Aorta (tissue), 5 donors: ENCODE measurements around the gene RABL3. TPM values are rescaled to one million over a fixed set of nuclear protein-coding genes. Genes with fewer than 3 reads are reported as not detected.
"Not testable (repeated sequence)": the region's sequence is repeated elsewhere in the genome, so short reads cannot be mapped to it uniquely, and the experiment has no call there.

Experiments
- ATAC-seq: fragments of 200-7000 bp; cut with Tn5 transposase; one replicate; pipeline ENCODE4 v1.9.1; 2022; ENCODE audit warnings: moderate library complexity; ENCODE audit not compliant: low FRiP score
- DNase-seq, 2 donors: peaks; one replicate each; pipeline ENCODE4 v3.0.0-alpha.2; 2020
- H3K27ac ChIP-seq, 2 donors: one replicate each; pipeline ENCODE4 v1.5.1; 2013; ENCODE audit warnings: low read length in 2 of 2, mild to moderate bottlenecking in 2 of 2, moderate library complexity in 2 of 2, control low read depth in 1 of 2, inconsistent platforms in 1 of 2, low read depth in 1 of 2
- H3K27me3 ChIP-seq, 2 donors: one replicate each; pipeline ENCODE4 v1.6.1; 2013; ENCODE audit warnings: control low read depth in 1 of 2, low read length in 1 of 2, mild to moderate bottlenecking in 1 of 2, moderate library complexity in 1 of 2; ENCODE audit not compliant: insufficient read depth in 2 of 2, control insufficient read depth in 1 of 2
- H3K36me3 ChIP-seq, 2 donors: one replicate each; pipeline ENCODE4 v1.6.1; 2013; ENCODE audit warnings: control low read depth in 1 of 2, low read length in 1 of 2, mild to moderate bottlenecking in 1 of 2; ENCODE audit not compliant: insufficient read depth in 2 of 2, control insufficient read depth in 1 of 2
- H3K4me1 ChIP-seq, 2 donors: one replicate each; pipeline ENCODE4 v1.6.1; 2013; ENCODE audit warnings: low read length in 2 of 2, control low read depth in 1 of 2, mild to moderate bottlenecking in 1 of 2, moderate library complexity in 1 of 2; ENCODE audit not compliant: insufficient read depth in 2 of 2, control insufficient read depth in 1 of 2
- H3K4me3 ChIP-seq, 2 donors: one replicate each; pipeline ENCODE4 v1.5.1; 2013; ENCODE audit warnings: low read length in 2 of 2, control low read depth in 1 of 2, mild to moderate bottlenecking in 1 of 2
- H3K9me3 ChIP-seq: one replicate; pipeline ENCODE4 v1.6.1; 2013; ENCODE audit warnings: mild to moderate bottlenecking, low read length; ENCODE audit not compliant: control insufficient read depth
- WGBS, 2 donors: extraction: QIAGEN DNeasy Blood & Tissue Kit; methylation state at CpG; one replicate each; pipeline ENCODE4 v1.1.7; 2013; 5-methylcytosine and 5-hydroxymethylcytosine counted together
- intact Hi-C, 2 donors: fragments of 100-400 bp; cut with DNase I; formaldehyde crosslinking; loops; one replicate each; pipeline versions ENCODE4 v1.14.2 to v1.15.0; 2022
- polyA plus RNA-seq, 2 donors: library from polyadenylated mRNA; stranded (reverse); fragments of 200-250 nt; gene quantifications; one replicate each; pipeline ENCODE4 v1.2.3, GENCODE V29; 2013
- total RNA-seq, 2 donors: library from RNA; stranded (reverse); fragmentation: NEBNext Ultra II Directional; extraction: Animal tissue kit (Norgen Biotek cat#: 25700); gene quantifications; one replicate each; pipeline ENCODE4 v1.2.1, GENCODE V29; 2021
- donor health status: healthy with polysubstance abuse.
- donor health status: Bipolar disorder and iron deficiency.
- donor health status: DM: no; HTN: no; CAD: no.
- donor health status: DM: no; HTN: no; CAD: no.
- donor health status: DM: yes; HTN: yes; CAD: no.

The RABL3 gene
- total and polyA plus RNA-seq, 4 donors, result 6.9 to 20.4 (median 12.7) TPM

DNA sequence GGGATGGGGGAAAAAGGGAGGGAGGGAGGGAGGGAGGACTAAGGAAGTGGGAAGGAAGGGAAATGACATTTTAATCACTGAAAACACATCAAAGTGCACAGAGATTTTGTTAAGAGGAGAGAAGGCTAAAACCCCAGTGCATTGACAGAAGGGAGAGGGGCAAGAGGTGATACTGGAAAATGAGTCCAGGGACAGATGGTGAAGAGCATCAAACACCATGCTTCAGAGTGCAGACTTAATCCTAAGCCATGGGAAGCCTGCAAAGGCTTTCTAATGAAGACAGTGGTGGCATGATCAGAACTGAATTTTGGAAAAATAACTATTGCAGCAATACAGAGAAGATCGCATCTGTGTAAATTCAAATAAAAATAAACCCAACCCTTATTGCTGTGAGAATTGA lies 102.1 kb downstream of the RABL3 start:
- no peaks in the 10 kb centered on the region for H3K36me3 ChIP-seq
- H3K4me3 ChIP-seq, result no peak overlapping the region
- intact Hi-C loops, result no loop called here
- H3K27me3 ChIP-seq, result no peaks in the 10 kb centered on the region
- ATAC-seq, result no peak
- 91 to 97% methylated on average over 1 of the region's 1 CpG for WGBS, 2 donors
- DNase-seq, result no peak
- H3K27ac ChIP-seq, result no peak overlapping the region
- H3K4me1 ChIP-seq, result no peaks in the 10 kb centered on the region
- H3K9me3 ChIP-seq, result no peaks in the 10 kb centered on the region

DNA sequence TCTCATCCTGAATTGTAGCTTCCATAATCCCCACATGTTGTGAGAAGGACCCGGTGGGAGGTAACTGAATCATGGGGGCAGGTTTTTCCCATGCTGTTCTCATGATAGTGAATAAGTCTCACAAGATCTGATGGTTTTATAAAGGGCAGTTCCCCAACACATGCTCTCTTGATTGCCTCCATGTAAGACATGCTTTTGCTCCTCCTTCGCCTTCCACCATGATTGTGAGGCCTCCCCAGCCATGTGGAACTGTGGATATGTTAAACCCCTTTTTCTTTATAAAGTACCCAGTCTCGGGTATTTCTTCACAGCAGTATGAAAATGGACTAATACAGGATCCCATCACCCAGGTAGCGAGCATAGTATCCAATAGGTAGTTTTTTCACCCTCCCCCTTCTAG lies 103.5 kb downstream of the RABL3 start:
- ATAC-seq, H3K4me1 ChIP-seq, H3K4me3 ChIP-seq, DNase-seq, H3K27me3 ChIP-seq, H3K27ac ChIP-seq, H3K36me3 ChIP-seq, H3K9me3 ChIP-seq, intact Hi-C loops: not testable (repeated sequence)
- WGBS, 2 donors, result 94 to 95% methylated on average over 4 of the region's 4 CpGs

DNA sequence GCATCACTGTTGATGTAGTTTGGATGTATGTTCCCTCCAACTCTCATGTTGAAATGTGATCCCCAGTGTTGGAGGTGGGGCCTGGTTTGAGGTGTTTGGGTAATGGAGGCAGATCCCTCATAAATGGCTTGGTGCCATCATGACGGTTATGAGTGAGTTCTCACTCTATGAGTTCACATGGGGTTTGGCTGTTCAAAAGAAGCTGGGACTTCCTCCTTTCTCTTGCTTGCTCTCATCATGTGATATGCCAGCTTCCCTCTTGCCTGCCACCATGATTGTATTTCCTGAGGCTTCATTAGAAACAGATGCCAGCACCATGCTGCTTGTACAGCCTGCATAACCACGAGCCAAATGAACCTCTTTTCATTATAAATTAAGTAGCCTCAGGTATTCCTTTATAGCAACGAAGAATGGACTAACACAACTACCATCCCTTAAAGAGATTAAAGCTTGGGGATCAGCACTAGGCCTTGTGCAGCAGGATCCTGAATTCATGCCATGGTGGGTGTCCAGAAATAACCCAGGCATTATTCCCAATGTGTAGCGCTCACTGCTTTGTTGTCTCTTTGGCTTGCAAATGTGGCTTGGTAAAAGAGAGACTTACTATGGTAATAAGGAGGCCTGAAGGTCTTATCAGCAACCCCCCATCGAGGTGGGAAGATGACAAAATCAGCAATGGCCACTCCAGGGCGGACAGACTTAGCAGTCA lies 104.3 kb downstream of the RABL3 start:
- Histone ChIP-seq H3K4me3 (no peak overlapping the region), H3K27me3 (no peaks in the 10 kb centered on the region), H3K27ac (no peak overlapping the region), H3K36me3 (no peaks in the 10 kb centered on the region), H3K4me1 (no peaks in the 10 kb centered on the region), H3K9me3 (no peaks in the 10 kb centered on the region)
- WGBS, 2 donors, result 73 to 76% methylated on average over 6 of the region's 6 CpGs
- no peak for DNase-seq
- no peak for ATAC-seq
- intact Hi-C loops, result no loop called here

DNA sequence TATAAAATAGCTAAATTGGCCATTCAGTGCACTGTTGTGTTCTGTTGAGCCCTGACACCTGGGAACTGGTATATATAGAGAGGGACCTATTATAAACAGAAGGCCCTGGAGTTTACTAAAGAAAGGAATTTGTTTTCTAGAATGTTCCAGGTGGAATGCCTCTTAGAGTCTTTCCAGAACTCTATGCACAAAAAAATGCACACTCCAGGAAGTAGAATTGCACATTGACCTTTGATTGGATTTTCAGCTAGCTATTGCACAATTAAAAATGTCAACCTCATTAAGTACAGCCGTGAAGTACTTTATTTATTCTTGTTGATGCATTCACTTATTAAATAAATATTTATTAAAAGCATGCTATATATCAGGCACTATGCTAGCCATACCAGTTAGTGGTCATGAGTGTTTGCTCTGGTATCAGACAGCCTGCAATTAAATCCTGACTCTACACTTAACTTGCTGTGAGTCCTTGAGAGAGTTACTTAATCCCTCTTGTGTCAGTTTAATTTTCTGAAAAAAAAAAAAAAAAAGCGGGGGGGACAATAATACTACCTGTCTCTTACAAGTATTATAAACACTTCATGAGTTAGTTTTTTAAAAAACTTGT lies 105.4 kb downstream of the RABL3 start:
- no peak for ATAC-seq
- no peak overlapping the region for H3K27ac ChIP-seq
- intact Hi-C loops, result no loop called here
- no peaks in the 10 kb centered on the region for H3K9me3 ChIP-seq
- DNase-seq, result no peak
- no peaks in the 10 kb centered on the region for H3K36me3 ChIP-seq
- 80 to 84% methylated on average over 2 of the region's 2 CpGs for WGBS, 2 donors
- H3K4me3 ChIP-seq, result no peak overlapping the region
- no peaks in the 10 kb centered on the region for H3K4me1 ChIP-seq
- H3K27me3 ChIP-seq, result no peaks in the 10 kb centered on the region

Other genes starting within 250 kb of the RABL3 start
- gene NDUFB4, start 146.2 kb downstream of the RABL3 start, total RNA-seq, result 10 to 100 TPM; 84.4 to 91.1 TPM
- 100 to 1,000 TPM; 183 to 191 TPM for gene NDUFB4, start 146.2 kb downstream of the RABL3 start, polyA plus RNA-seq
- gene HGD, start 60.3 kb downstream of the RABL3 start, total RNA-seq, result under 1 TPM in 1 of 2 donors, not detected in 1; 0.39 TPM
- 10 to 100 TPM in 1 of 2 donors, 1 to 10 TPM in 1; 1.2 to 10.0 TPM for gene HGD, start 60.3 kb downstream of the RABL3 start, polyA plus RNA-seq
- 10 to 100 TPM; 11.9 to 15.8 TPM for gene GTF2E1, start 228 bp upstream of the RABL3 start, total RNA-seq
- gene GTF2E1, start 228 bp upstream of the RABL3 start, polyA plus RNA-seq, result 1 to 10 TPM; 4.3 to 4.8 TPM
- gene STXBP5L, start 165.7 kb upstream of the RABL3 start, total RNA-seq, result under 1 TPM in 1 of 2 donors, not detected in 1; 0.16 TPM
- under 1 TPM in 1 of 2 donors, not detected in 1; 0.38 TPM for gene STXBP5L, start 165.7 kb upstream of the RABL3 start, polyA plus RNA-seq